ENCODE results near the gene PPP1R3F.

DNA sequence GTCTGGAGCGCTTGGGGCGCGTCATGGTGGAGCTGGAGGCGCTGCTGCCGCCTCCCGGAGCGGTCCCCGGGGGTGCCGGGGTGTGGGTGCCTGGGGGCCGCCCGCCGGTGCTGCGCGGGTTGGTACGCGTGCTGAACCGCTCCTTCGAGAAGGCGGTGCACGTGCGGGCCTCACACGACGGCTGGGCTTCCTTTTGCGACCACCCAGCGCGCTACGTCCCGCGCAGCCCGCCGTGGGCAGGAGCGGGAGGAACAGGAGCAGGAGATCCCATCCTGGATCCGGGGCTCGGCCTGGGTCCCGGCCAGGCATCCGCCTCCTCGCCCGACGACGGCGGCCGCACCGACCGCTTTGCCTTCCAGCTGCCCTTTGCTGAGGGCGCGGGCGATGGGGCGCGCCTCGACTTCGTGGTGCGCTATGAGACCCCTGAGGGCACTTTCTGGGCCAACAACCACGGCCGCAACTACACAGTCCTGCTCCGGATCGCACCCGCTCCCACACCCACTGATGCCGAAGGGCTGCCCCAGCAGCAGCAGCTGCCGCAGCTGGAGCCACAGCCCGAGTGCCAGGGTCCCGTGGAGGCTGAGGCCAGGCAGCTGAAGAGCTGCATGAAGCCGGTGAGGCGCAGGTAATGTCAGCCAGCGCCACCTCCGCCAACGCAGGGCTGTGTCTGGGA, 792 bp downstream of the PPP1R3F start:
- TF ChIP-seq, protein P1, sequence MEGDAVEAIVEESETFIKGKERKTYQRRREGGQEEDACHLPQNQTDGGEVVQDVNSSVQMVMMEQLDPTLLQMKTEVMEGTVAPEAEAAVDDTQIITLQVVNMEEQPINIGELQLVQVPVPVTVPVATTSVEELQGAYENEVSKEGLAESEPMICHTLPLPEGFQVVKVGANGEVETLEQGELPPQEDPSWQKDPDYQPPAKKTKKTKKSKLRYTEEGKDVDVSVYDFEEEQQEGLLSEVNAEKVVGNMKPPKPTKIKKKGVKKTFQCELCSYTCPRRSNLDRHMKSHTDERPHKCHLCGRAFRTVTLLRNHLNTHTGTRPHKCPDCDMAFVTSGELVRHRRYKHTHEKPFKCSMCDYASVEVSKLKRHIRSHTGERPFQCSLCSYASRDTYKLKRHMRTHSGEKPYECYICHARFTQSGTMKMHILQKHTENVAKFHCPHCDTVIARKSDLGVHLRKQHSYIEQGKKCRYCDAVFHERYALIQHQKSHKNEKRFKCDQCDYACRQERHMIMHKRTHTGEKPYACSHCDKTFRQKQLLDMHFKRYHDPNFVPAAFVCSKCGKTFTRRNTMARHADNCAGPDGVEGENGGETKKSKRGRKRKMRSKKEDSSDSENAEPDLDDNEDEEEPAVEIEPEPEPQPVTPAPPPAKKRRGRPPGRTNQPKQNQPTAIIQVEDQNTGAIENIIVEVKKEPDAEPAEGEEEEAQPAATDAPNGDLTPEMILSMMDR (conservative IDR thresholded peaks at IDR 0.05), result no peak
- no peak for TF ChIP-seq ZFX (IDR thresholded peaks at IDR 0.05)
